Hepatic stellate cell (primary cell): ENCODE data around the gene PARD3.

Experiments
- DNase-seq: peaks from one replicate; pipeline ENCODE4 v3.0.0; 2011; ENCODE audit warnings: low spot score

Gene PARD3

DNA sequence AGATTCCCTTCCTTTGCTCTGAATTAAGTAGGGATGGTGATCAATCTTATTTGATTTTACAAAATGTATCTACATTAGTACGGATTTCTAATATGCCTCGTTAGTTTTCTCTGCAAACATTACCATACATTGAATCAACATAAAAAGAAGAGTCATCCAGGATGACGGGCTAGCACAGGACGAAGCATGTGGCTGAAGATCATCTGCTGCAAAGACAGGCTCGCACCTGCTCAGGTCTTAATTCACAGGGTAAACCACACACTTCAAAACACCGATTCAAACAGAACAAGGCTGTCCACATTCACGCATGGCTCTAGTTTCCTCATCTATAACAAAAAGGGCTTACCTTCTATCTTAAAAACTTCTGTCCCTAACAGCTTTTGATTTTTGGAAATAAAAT is 323.0 kb downstream of the PARD3 start:
- no peak for DNase-seq

GRCh38 chr10:34491678-34492077 is 323.4 kb downstream of the PARD3 start:
- no peak for DNase-seq

DNA sequence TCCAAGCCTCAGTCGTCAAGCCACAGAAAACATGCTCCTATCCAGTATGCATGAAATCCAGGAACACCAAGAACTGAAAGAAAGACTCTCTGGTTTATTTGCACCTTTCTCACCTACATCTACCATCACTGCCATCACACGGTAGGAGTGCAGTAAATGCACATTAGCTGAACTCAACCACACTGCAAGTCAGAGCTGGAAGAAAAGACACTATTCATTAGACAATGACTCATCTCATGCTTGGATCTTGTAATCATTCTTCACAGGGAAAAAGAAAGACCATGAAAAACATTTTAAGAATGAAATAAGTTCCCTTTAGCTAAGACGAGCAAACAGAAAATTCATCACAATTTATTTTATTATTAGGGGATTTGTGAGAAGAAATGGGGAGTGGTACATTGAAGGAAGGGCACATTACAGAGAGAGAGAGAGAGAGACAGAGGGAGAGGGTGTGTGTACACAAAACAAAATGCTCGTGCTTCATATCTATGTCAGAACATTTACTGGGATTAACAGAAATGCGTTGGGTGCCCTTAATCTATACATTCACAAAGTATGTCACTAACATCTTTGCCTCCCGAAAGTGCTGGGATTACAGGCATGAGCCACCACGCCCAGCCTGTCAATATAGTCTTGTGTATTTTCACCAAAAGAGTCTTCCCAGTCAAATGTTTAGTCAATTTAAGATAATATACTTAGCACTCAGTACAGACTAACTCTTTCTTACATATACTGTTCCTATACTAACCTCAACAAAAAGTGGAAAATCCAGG is 324.9 kb downstream of the PARD3 start:
- DNase-seq: no peak

- DNase-seq: no peak
Observed at GRCh38 chr10:34489411-34489810, 325.7 kb downstream of the PARD3 start.

DNA sequence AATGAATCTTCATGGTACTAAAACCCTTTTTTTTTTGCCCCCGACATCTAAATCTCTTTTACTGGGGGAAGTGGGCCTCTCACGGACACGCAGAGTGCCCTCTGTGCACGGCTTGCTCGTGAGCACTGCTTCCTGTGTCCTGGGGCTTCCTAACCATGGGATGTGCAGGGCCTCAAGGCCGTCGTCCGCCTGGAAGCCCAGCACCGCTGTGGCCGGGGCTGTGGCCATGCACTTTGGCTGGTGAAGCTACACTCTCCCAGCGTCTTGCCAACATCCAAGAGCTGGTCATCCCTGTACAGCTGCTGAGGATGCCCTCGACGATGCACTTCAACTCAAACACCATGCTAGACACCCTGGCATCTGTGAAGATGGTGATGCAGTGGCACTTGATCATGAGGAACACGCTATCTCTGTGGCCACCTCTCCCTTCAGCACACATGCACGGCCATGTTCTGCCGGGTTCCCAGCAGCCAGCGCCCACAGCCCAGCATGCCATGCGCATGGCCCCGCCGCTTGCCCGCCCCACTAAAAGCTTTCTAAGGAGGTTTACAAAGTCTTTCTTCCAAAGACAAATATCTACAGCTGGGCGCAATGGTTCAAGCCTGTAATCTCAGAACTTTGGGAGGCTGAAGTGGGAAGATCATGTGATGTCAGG is 326.5 kb downstream of the PARD3 start:
- DNase-seq: no peak

- no peak for DNase-seq
Observed at GRCh38 chr10:34486008-34486407, 329.1 kb downstream of the PARD3 start.

GRCh38 chr10:34484164-34484563 is 330.9 kb downstream of the PARD3 start:
- DNase-seq: no peak

DNA sequence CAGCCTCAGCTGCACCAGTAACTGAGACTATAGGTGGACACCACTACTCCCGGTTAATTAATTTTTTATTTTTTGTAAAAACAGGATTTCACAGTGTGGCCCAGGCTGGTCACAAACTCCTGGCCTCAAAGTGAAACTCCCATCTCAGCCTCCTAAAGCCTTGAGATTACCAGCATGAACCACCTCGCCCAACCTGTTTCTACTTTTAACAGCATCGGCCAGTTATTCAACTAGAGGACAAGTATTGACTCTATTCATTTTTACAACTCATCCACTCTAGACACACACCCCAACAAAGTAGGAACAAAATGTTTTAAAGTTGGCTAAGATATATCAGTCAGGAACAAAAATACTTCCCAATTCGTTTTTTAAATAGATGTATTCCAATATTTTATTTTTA is 334.8 kb downstream of the PARD3 start:
- DNase-seq: no peak

DNA sequence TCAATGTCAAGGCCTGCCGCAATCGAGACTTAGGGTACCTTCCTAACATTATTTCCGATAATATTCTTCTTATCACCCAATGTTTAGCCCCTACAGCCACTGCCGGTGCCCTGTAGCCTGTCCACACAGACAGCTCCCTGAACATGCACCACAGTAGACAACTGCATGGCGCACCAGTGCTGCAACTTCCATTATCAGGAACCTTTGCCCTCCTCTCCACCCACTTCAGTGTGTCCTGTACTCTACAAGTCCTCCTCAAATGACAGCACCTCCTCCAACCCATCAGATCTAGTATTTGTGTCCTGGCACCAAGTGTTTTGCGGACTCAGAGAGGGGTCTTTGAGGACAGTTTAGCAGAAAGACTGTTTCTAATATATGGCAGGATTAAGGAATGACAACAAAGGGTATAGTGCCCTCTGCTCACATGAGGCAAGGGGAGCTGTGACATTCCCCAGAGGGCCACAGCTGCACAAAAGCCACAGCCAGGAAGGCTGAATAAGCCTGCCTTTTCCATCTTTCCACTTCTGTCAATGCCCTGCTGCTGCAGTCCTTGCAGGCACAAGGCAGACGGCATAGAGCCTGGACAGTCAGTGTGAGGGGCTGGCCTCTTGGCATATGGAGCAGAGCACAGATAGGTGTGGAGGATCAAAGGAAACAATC is 335.4 kb downstream of the PARD3 start:
- DNase-seq: no peak

GRCh38 chr10:34477249-34477648 is 337.8 kb downstream of the PARD3 start:
- DNase-seq: no peak

DNA sequence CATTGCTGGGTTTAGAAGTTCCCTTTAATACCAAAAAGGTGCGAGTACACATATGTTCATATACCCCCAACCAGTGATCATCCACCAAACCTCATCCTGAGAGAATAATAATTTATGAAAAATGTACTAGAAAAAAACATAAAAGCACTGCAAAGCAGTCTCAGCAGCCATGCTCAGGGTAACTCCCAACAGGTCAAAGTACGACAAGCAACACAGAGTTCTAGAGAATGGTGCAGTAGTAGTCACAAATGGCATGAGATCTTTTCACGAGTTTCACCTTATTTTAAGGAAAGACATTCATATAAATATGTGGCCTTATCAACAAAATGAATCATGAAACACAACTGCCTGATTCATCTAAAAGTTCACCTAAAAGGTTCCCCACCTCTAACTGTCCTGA is 338.5 kb downstream of the PARD3 start:
- DNase-seq: no peak

- DNase-seq: no peak
Observed at GRCh38 chr10:34475786-34476185, 339.3 kb downstream of the PARD3 start.

DNA sequence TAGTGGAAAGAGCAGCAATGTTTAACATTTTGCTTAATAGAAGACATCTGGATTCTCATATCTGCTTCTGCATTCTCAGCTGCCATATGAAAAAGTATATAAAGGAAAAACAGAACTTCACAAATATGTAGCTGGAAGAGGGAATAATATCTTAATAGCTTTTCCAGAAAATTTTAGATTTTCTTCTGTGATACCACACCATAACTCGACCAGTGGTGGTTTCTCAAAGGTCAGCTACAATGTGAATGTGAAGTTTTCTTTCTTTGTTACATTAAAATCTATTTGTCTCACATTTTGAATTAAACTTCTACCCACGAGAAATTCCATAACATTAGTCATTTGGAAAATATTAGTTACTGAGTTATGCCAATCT is 339.8 kb downstream of the PARD3 start:
- no peak for DNase-seq

DNA sequence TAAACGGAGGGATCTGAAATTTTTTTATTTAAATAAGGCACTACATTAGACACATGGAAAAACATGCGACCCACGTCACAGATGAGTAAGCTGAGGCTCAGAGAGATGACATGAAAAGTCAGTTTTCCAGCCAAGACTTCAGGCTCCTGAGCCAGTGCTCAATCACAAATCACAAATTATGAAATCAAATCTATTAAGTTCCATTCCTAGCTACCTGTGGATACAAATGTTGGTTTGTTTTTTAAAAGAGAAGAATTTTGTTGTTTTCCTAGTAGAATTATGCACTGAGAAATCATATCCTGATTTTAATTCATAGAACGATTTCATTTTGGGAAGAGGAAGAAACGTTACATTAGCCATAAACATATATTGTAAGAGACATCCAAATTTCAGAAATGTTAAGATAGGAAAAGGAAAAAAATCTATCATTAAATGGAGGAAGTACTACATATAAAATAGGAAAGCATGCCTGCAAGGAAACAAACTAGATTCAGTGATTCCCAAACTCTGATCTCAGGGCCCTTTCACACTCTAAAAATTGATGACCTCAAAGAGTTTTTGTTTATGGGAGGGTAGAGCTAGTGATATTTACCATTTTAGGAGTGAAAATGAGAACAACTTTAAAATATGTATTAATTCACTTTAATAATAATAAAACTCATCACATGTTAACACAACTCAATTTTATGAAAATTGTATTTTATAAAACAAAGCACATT is 340.4 kb downstream of the PARD3 start:
- DNase-seq: no peak

DNA sequence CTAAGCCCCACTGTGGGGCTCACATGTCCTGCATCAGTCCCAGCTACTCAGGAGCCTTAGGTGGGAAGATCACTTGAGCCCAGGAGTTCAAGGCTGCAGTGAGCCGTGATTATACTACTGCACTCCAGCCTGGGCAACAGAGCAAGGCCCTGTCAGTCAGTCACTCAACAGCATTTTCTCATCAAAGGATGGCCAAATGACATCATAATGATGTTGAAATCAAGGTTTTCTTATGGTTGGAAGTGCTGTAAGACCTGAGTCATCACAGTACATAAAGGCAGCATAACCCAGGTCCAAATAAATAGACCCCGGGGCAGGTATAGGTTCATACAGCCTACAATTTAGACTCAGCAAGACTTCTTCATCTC is 341.1 kb downstream of the PARD3 start:
- DNase-seq: no peak

GRCh38 chr10:34473174-34474008 is 341.7 kb downstream of the PARD3 start:
- DNase-seq: no peak

DNA sequence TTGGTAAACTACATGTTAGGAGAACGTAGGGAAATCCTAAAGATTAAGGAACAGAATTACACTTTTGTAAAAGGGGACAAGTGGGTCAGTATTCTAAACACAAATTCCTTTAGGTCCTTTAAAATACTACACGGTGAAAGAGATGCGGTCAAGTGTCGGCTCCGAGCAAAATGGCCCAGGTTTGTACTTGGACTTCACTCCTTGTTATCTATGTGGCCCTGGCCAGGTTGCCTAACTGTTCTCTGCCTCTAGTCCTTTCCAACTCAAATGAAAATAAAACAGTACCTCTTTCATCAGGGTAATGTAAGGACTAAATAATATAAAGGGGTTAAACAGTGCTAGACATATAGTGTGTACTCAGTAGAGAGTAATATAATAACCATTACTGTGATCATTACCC is 344.8 kb downstream of the PARD3 start:
- no peak for DNase-seq

GRCh38 chr10:34469446-34469845 is 345.6 kb downstream of the PARD3 start:
- DNase-seq: no peak

DNA sequence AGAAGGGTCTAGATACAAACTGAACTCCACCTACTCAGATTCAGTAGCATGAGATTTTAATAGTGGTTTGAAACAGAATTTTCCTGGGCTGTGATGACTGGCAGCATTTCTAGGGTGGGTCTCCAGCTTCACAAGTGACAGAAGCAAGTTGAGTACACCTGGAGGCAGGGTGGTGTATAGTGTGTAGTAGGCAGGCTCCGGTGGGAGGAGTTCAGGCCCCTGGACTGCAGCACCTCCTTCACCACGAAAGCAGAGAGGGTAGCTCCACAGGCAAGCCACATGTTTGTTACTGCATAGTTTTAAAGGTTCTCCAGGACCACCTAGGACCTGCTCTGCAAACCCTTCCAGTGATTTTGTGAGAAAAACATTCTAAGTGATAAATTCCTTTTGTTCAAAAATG is 347.2 kb downstream of the PARD3 start:
- no peak for DNase-seq

- no peak for DNase-seq
Observed at GRCh38 chr10:34467364-34467763, 347.7 kb downstream of the PARD3 start.

DNA sequence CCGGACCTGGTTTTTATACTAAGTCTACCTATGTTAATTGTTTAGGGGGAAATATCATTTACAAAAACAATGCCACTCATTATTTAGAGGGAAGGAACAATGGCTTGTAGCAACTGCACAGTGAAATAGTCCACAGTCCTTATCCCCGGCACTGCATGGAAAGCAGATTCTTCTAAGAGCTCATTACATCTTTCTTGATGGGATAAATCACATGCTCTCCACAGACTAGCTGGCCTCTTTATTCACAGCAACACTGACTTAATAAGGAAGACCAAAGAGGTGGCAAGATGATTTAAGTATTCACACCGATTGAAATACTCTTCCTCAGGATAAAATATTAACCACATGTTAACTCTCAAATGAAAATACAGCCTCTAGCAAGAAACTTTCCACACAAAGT is 349.4 kb downstream of the PARD3 start:
- no peak for DNase-seq

DNA sequence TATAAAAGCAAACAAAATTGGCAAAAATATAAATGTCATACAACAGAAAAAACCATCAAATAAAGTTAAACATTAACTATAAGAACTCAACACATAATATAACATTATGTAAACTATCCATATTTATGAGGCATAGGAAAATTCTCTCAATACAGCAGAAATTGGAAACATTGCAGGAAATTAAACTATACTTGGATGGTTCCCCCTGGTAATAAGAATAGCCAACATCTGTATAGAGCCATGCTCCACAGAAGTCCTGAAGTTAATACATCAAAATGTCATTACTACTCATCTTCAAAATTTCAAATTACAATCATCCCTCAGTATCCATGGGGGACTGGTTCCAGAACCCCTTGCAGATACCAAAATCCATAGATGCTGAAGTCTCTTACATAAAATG is 350.5 kb downstream of the PARD3 start:
- DNase-seq: no peak
